Astrocyte (in vitro differentiated cells and primary cell): Measurements from ENCODE around the gene RBP3. TPM values are rescaled to one million over a fixed set of nuclear protein-coding genes. Genes with fewer than 3 reads are reported as not detected.

ENCODE experiments used
- DNase-seq: peaks from one replicate; pipeline ENCODE4 v3.0.0-alpha.2; 2010; ENCODE audit warnings: low read depth
- FAIRE-seq: peaks from 2 replicates; lab custom pipeline; 2011; peaks lifted over from hg19 to GRCh38; lab: Jason Lieb, UNC
- H2AFZ ChIP-seq: 2 replicates; pipeline ENCODE4 v1.6.0; 2012; ENCODE audit warnings: low read depth, low read length, inconsistent platforms
- H3K27ac ChIP-seq: 2 replicates; pipeline ENCODE4 v1.5.1; 2011; ENCODE audit warnings: low read depth, low read length, inconsistent platforms
- H3K27me3 ChIP-seq: 2 replicates; pipeline ENCODE4 v1.6.0; 2011; ENCODE audit warnings: low read length, inconsistent platforms; ENCODE audit not compliant: insufficient read depth
- H3K36me3 ChIP-seq: 2 replicates; pipeline ENCODE4 v1.5.1; 2011; ENCODE audit warnings: low read length, inconsistent platforms; ENCODE audit not compliant: insufficient read depth
- H3K4me1 ChIP-seq: 2 replicates; pipeline ENCODE4 v1.5.1; 2011; ENCODE audit warnings: low read length, inconsistent platforms; ENCODE audit not compliant: insufficient read depth
- H3K4me2 ChIP-seq: 2 replicates; pipeline ENCODE4 v1.6.0; 2012; ENCODE audit warnings: low read length, inconsistent platforms
- H3K4me3 ChIP-seq: 2 replicates; pipeline ENCODE4 v1.5.1; 2011; ENCODE audit warnings: low read depth, mild to moderate bottlenecking, low read length, inconsistent platforms; ENCODE audit not compliant: insufficient read depth
- H3K79me2 ChIP-seq: 2 replicates; pipeline ENCODE4 v1.6.0; 2012; ENCODE audit warnings: mild to moderate bottlenecking, low read length, inconsistent platforms; ENCODE audit not compliant: insufficient read depth
- H3K9ac ChIP-seq: 2 replicates; pipeline ENCODE4 v1.6.0; 2012; ENCODE audit warnings: mild to moderate bottlenecking, low read length, inconsistent platforms
- H3K9me3 ChIP-seq: 2 replicates; pipeline ENCODE4 v1.5.1; 2012; ENCODE audit warnings: low read depth, mild to moderate bottlenecking, low read length, inconsistent platforms; ENCODE audit not compliant: insufficient read depth
- H4K20me1 ChIP-seq: 2 replicates; pipeline ENCODE4 v1.6.0; 2012; ENCODE audit warnings: low read length, inconsistent platforms; ENCODE audit not compliant: insufficient read depth
- H3K27ac Mint-ChIP-seq: one replicate; pipeline ENCODE4 v1.8.0; 2021; ENCODE audit warnings: mild to moderate bottlenecking, mixed read lengths; ENCODE audit not compliant: unreplicated experiment
- H3K27me3 Mint-ChIP-seq: one replicate; pipeline ENCODE4 v1.8.0; 2021; ENCODE audit warnings: low read depth, mixed read lengths; ENCODE audit not compliant: unreplicated experiment
- H3K36me3 Mint-ChIP-seq: one replicate; pipeline ENCODE4 v1.8.0; 2021; ENCODE audit warnings: low read depth, mixed read lengths; ENCODE audit not compliant: unreplicated experiment
- H3K4me1 Mint-ChIP-seq: one replicate; pipeline ENCODE4 v1.8.0; 2021; ENCODE audit warnings: low read depth, mixed read lengths; ENCODE audit not compliant: unreplicated experiment
- H3K4me3 Mint-ChIP-seq: one replicate; pipeline ENCODE4 v1.8.0; 2021; ENCODE audit warnings: mild to moderate bottlenecking, moderate library complexity, mixed read lengths; ENCODE audit not compliant: unreplicated experiment
- H3K9me3 Mint-ChIP-seq: one replicate; pipeline ENCODE4 v1.8.0; 2021; ENCODE audit warnings: mild to moderate bottlenecking, mixed read lengths; ENCODE audit not compliant: unreplicated experiment
- EZH2 ChIP-seq: IDR thresholded peaks from 2 replicates; pipeline ENCODE4 v1.6.1; 2012; ENCODE audit warnings: mild to moderate bottlenecking, low read length, inconsistent platforms; ENCODE audit not compliant: insufficient read depth
- total RNA-seq: library from RNA; stranded (reverse); gene quantifications from 2 replicates; pipeline ENCODE4 v1.2.1, GENCODE V29; 2021
- TF ChIP-seq, protein P1 (sequence below): IDR thresholded peaks from 2 replicates; pipeline ENCODE4 v1.5.1; 2011; ENCODE audit warnings: low read depth, mild to moderate bottlenecking, inconsistent platforms, low read length, moderate library complexity; ENCODE audit not compliant: insufficient read depth

The RBP3 gene
- total RNA-seq, 1 donor from 2014 or later, result not detected

GRCh38 chr10:47358457-47358856, 10.3 kb downstream of the RBP3 start:
- H3K9me3 Mint-ChIP-seq, result no peaks in the 10 kb centered on the region
- no peak overlapping the region for H3K27ac ChIP-seq
- no peak overlapping the region for H3K27ac Mint-ChIP-seq
- DNase-seq (no peak), FAIRE-seq (no peak)
- H3K4me3 ChIP-seq, result no peak overlapping the region
- H3K79me2 ChIP-seq, result no peaks in the 10 kb centered on the region
- no peaks in the 10 kb centered on the region for H3K36me3 Mint-ChIP-seq
- no peaks in the 10 kb centered on the region for H3K27me3 ChIP-seq
- H4K20me1 ChIP-seq, result no peaks in the 10 kb centered on the region
- no peaks in the 10 kb centered on the region for H3K4me1 ChIP-seq
- H3K4me3 Mint-ChIP-seq, result no peak overlapping the region
- no peak overlapping the region for H2AFZ ChIP-seq
- H3K27me3 Mint-ChIP-seq, result peaks cover 8% of the 10 kb centered on the region
- H3K4me1 Mint-ChIP-seq, result no peaks in the 10 kb centered on the region
- no peaks in the 10 kb centered on the region for H3K36me3 ChIP-seq
- H3K9me3 ChIP-seq, result no peaks in the 10 kb centered on the region
- no peak overlapping the region for H3K4me2 ChIP-seq
- TF ChIP-seq, protein P1, sequence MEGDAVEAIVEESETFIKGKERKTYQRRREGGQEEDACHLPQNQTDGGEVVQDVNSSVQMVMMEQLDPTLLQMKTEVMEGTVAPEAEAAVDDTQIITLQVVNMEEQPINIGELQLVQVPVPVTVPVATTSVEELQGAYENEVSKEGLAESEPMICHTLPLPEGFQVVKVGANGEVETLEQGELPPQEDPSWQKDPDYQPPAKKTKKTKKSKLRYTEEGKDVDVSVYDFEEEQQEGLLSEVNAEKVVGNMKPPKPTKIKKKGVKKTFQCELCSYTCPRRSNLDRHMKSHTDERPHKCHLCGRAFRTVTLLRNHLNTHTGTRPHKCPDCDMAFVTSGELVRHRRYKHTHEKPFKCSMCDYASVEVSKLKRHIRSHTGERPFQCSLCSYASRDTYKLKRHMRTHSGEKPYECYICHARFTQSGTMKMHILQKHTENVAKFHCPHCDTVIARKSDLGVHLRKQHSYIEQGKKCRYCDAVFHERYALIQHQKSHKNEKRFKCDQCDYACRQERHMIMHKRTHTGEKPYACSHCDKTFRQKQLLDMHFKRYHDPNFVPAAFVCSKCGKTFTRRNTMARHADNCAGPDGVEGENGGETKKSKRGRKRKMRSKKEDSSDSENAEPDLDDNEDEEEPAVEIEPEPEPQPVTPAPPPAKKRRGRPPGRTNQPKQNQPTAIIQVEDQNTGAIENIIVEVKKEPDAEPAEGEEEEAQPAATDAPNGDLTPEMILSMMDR, result no peak
- no peak for TF ChIP-seq EZH2
- H3K9ac ChIP-seq, result no peak overlapping the region

DNA sequence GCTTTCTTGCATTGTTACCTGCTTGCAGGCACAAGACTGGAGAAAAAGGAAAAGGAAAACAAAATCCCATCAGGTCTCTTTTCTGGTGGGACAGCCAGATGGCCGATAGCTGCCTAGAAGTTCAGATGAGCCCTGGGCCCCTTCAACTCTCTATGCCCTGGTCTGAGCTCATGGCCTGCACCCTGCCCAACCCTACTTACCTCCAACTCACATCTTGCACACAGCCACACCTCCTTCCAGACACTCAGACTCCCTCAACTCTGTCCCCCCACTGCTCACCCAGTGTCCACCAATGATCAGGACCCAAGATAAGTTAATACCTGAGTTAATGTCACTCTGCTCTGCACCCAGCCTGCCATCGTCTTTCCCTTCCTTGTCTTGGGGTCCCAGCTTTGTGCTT, 10.9 kb downstream of the RBP3 start:
- no peak overlapping the region for H3K4me3 Mint-ChIP-seq
- TF ChIP-seq EZH2, result no peak
- TF ChIP-seq, protein P1, result no peak
- Histone ChIP-seq H3K27ac (no peak overlapping the region), H3K4me1 (no peaks in the 10 kb centered on the region), H4K20me1 (no peaks in the 10 kb centered on the region), H3K4me2 (no peak overlapping the region), H2AFZ (no peak overlapping the region), H3K27me3 (no peaks in the 10 kb centered on the region), H3K9ac (no peak overlapping the region), H3K9me3 (no peaks in the 10 kb centered on the region), H3K79me2 (no peaks in the 10 kb centered on the region), H3K36me3 (no peaks in the 10 kb centered on the region), H3K4me3 (no peak overlapping the region)
- H3K27ac Mint-ChIP-seq, result no peak overlapping the region
- no peak for FAIRE-seq
- H3K9me3 Mint-ChIP-seq, result no peaks in the 10 kb centered on the region
- no peaks in the 10 kb centered on the region for H3K36me3 Mint-ChIP-seq
- H3K4me1 Mint-ChIP-seq, result no peaks in the 10 kb centered on the region
- H3K27me3 Mint-ChIP-seq, result peaks cover 12% of the 10 kb centered on the region
- no peak for DNase-seq

DNA sequence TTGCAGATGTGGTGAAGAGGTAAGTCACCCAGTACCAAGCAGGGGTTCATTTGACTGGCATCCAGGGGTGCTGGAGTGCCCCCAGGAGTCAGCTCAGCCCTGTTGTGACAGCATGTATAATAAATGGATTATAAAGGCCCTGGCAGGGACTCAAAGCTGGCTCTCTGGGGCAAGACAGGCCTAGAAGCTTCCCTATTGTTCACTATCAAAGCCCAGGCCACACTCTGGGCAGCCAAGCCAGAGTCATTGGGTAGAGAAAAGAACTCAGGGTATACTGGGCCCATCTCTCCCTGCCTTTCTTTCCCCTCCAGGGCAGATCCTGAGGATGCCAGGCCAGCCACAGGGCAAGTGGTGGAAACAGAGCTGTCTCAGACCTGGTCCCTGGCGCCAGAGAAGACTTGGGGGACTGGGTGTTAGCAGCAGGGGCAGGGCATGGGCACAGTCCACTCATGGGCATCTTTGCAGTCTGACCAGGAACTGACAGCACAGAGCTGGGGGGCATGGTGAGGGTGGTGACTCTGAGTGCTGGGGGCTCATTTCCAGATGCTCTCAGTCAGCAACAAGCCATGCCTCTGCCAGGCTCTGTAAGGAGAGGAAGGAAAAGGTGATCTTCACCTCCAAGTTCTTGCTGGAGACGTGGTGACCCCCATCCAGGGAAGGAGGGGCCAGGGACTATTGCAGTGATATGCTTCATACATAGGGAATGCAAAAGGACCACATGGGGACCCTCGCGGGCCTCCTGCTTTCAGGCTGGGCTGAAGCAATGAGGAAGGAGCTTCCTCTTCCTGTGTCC, 11.7 kb downstream of the RBP3 start:
- H3K4me3 Mint-ChIP-seq, result no peak overlapping the region
- no peak overlapping the region for H3K27ac ChIP-seq
- FAIRE-seq, result no peak

More for the DNA sequence above, 11.7 kb downstream of the RBP3 start:
- Histone ChIP-seq H3K4me1 (no peaks in the 10 kb centered on the region), H4K20me1 (no peaks in the 10 kb centered on the region), H3K9me3 (no peaks in the 10 kb centered on the region), H3K79me2 (no peaks in the 10 kb centered on the region), H3K27me3 (no peaks in the 10 kb centered on the region), H2AFZ (no peak overlapping the region), H3K4me2 (no peak overlapping the region), H3K4me3 (no peak overlapping the region), H3K9ac (no peak overlapping the region), H3K36me3 (no peaks in the 10 kb centered on the region)
- H3K27me3 Mint-ChIP-seq, result peaks cover 12% of the 10 kb centered on the region
- H3K36me3 Mint-ChIP-seq, result no peaks in the 10 kb centered on the region
- H3K27ac Mint-ChIP-seq, result no peak overlapping the region
- no peak for TF ChIP-seq EZH2
- TF ChIP-seq, protein P1, result no peak
- H3K9me3 Mint-ChIP-seq, result no peaks in the 10 kb centered on the region
- H3K4me1 Mint-ChIP-seq, result no peaks in the 10 kb centered on the region
- no peak for DNase-seq
